Measurements from ENCODE around the gene CSMD2. TPM values are rescaled to one million over a fixed set of nuclear protein-coding genes. Genes with fewer than 3 reads are reported as not detected.

CSMD2 gene
- total RNA-seq, 1 experiment from 2014 or later = not detected

DNA sequence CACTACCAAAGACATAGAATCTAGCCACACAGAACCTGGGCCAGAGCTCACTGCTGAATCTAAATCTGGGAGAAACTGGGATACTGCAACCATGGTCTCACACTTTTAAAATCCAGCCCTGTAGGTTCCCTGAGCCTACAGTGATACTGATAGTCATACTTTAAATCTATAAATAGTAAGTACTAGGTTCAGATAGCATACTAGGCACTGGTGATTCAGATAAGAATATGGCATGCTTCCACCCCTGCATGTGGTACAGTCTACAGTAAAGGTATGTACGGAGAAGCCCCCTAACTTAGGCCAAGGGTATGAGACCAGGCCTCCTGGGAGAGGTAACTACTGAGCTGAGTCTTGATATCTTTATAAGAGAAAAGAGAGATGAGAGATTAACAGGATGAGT is 494.5 kb downstream of the CSMD2 start:
- in situ Hi-C loops (cut with HindIII; ENCODE audit: low pct_unique_long_range_greater_than_20kb, low sequenced_read_pairs) = no loop called here

DNA sequence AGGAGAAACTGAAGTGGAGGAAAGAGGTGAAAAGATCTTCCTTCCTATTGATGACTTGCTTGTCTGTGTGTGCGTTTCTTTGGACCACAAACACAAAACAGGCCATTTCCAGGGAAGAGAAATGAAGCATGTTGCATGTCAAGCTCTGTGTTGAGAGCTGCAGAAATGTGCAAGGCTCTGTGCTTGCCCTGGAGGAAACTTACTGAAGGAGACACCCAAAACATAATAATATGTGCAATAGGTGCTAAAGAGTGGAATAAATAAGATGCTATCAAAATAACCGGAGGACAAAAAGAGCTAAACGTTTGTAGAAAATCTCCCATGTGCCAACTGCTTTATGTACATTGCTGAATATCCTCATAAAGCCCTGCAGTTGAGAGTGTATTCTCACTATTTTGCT is 496.3 kb downstream of the CSMD2 start:
- no peak for DNase-seq (ENCODE audit: low read depth)
- in situ Hi-C loops (cut with HindIII; ENCODE audit: low pct_unique_long_range_greater_than_20kb, low sequenced_read_pairs) = no loop called here

More for the DNA sequence above, 494.5 kb downstream of the CSMD2 start:
- DNase-seq (ENCODE audit: low read depth) = no peak

DNA sequence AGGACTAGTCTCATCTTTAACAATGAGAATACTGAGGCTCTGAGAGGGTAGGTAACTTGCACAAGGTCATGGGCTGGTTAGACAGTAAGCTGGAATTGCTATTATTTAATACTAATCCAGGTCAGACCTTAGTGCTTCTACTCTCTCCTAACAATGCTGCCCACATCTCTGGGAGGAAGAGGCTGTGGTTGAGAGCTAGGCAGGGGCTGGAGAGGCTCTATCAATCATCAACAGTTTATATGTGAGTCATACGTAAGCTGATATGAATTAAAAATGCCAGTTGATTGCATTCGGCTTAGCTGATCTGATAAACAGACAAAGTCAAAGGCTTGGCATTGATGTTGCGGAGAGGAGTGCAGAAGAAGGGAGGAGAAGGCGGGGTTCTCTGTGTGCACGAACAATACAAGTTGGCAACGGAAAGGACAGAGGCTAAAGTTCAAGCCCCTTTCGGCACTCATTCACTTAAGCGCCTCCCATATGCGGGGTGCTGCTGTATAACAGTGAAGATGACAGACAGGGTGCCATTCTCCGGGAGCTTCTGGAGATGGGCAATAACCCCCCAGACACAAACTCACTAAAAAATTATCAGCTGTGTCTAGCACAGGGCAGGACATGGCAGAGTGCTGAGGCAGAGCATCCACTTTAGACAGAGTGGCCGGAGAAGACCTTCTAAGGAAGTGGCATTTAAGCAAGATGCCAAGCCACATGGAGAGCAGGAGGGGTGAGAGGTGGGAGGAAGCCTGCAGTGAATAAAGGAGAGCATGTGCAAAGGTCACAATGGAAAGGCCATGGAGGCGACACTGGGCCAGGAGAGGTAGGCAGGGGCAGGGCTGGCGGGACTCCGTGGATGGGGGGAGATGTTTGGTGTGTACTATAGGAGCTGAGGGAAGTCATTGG is 497.4 kb downstream of the CSMD2 start:
- DNase-seq (ENCODE audit: low read depth) = no peak

DNA sequence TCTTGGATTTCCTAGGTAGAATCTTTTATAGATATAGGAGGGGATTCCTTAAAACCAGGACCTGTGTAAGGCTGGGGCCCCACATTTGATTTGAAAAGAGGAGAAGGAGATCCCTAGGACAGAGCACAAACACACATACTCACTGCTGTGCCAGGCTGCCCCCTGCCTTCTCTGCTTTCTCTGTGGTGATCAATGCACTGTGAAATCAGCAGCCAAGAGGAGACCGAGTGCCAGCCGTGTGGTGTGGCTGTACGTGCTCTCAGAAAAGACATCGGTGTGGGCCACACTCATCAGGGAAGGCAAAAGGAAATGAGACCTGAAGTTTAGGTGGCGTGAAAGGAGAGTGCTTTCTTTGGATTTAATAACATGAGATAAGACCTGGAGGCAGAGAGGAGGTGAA is 498.4 kb downstream of the CSMD2 start:
- in situ Hi-C loops (cut with HindIII; ENCODE audit: low pct_unique_long_range_greater_than_20kb, low sequenced_read_pairs) = no loop called here
- no peak for DNase-seq (ENCODE audit: low read depth)

More for the DNA sequence above, 497.4 kb downstream of the CSMD2 start:
- in situ Hi-C loops (cut with HindIII; ENCODE audit: low pct_unique_long_range_greater_than_20kb, low sequenced_read_pairs) = no loop called here

DNA sequence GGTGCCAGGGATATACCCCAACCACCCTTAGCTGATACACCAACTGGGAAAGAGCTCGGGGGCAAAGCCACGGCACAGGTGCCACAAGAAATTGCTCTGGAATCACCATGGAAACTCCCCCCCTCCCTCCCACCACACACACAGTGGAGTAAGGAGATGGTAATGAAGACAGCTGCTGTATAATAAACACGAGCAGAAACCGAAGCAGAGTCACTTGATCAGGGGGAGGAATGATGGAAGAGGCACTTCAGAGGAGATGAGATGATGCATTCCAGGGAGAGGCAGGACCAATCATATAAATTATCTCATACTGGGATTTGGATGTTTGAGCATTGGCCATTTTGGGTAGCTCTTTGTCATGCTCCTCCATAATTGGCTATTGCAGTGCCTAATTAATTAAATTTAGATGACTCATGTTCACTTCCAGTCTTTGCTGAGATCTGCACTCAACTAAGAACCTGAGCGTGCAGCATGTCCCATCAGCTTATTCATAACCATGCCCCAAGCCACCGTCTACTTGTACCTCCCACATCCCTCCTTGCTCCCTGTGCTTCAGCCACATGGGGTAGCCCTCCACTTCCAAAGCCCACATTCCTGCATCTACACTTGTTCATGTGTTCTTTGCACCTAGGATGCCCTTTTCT is 503.1 kb downstream of the CSMD2 start:
- no peak for DNase-seq (ENCODE audit: low read depth)
- in situ Hi-C loops (cut with HindIII; ENCODE audit: low pct_unique_long_range_greater_than_20kb, low sequenced_read_pairs) = no loop called here

DNA sequence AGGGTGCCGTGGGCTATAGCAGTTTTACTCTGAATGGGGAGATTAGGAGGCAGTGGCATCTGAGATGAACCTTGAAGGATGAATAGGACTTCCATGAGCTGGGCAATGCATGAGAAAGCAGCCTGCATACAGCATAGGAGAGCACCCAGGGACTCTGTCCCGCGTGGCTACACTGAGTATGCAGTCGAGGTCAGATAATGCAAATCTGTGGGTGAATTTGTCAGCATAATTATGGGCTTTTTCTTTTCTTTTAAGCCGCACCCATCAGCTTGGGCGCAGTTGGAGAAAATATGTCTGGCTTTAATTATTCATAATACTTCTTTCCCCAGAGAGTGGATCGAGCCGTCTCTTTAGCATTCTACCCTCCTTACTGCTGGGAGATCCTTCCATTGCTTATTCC is 504.1 kb downstream of the CSMD2 start:
- in situ Hi-C loops (cut with HindIII; ENCODE audit: low pct_unique_long_range_greater_than_20kb, low sequenced_read_pairs) = no loop called here

DNA sequence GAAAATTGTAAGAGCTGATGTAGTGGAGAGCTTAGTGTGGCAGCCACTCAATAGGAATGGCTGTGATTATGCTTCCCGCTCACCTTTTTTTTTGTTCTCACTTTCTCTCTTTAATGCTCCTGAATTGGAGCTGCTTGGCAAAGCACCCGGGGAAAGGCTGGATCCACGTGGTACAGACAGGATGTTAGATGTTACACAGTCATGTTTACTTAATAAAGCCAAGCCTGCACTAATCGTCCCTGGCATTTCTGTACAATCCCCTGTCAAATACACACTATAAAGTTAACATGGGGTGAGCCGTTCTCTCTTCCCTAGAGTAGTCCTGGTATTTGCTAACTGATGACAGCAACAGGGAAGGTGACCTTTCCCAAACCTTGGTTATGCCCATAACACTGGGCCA is 504.8 kb downstream of the CSMD2 start:
- in situ Hi-C loops (cut with HindIII; ENCODE audit: low pct_unique_long_range_greater_than_20kb, low sequenced_read_pairs) = no loop called here
- no peak for DNase-seq (ENCODE audit: low read depth)

More for the DNA sequence above, 504.1 kb downstream of the CSMD2 start:
- no peak for DNase-seq (ENCODE audit: low read depth)

DNA sequence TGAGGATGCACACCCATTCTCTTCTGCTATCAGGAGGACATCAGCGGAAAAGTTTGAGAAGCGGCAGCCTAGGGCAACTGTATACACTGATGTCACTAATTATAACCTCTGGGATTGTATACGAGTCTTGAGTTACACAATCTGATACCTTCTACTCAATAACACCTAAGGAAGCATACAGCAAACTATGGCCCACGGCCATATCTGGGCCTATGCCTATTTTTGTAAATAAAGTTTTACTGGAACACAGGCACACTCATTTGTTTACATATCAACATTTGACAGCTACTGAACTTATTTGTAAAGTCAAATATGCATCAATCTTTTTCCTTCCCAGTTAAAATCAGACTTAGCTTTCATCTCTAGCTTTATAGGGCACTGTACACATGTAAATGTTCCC is 505.4 kb downstream of the CSMD2 start:
- in situ Hi-C loops (cut with HindIII; ENCODE audit: low pct_unique_long_range_greater_than_20kb, low sequenced_read_pairs) = no loop called here
- DNase-seq (ENCODE audit: low read depth) = no peak

DNA sequence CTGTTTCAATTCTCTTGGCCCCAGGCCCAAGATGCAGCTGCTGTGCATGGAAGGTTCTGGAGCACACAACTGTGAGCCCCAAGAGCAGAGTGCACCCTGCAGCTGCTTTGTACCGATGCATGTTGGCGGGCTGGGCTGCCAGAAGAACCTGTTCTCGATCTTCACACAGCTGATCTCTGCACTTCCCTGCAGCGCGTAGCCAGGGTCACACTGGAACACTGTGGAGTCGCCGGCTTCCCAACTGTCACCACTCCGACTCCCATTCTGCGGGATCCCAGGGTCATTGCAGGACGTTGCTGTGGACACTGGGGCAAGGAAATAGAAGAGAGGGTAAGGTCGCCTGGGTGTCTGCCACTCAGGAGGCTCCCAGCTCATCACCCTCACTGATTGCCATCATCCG is 507.2 kb downstream of the CSMD2 start:
- no peak for DNase-seq (ENCODE audit: low read depth)
- in situ Hi-C loops (cut with HindIII; ENCODE audit: low pct_unique_long_range_greater_than_20kb, low sequenced_read_pairs) = no loop called here

DNA sequence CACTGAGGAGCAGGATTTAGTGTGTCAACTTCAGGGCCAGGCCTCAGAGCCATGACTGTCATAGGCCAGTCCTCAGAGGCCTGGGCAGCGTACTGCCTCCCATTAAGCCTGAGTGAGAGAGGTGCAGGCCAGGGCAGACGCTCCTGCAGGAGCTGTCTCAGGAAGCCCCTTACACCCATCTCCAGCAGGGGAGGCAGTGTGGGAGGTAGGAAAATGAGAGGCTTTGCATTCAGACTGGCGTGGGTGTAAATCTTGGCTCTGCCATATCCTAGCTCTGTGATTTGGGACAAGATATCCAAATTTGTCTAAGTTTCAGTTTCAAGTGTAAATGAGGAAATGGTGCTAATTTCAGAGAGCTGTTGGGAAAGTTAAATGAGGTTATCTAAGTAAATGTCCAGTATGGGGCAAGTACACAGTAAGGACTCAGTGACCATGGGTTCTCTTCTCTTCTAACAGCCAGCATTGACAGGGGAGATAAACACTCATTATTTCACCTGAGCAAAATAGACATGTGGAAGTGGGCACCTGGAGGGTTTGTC is 508.5 kb downstream of the CSMD2 start:
- in situ Hi-C loops (cut with HindIII; ENCODE audit: low pct_unique_long_range_greater_than_20kb, low sequenced_read_pairs) = no loop called here
- DNase-seq (ENCODE audit: low read depth) = no peak

DNA sequence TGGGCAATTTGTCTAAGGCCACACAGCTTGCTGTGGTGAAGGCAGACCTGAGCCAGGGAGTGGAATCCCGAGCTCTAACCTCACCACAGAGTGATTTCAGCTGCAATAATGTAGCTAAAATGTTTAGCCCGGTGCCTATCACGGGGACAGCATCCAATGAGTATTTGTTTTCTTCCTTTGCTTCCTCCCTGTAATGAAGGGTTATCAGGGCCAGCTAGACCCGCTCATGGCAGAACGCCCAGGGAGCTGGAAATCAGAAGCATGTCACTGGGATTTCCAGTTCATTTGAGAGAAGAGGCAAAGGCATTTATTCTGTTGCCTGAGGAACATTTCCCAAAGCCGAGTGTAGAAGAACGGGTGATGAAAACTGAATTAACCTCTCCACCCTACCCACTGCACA is 509.5 kb downstream of the CSMD2 start:
- in situ Hi-C loops (cut with HindIII; ENCODE audit: low pct_unique_long_range_greater_than_20kb, low sequenced_read_pairs) = no loop called here
- DNase-seq (ENCODE audit: low read depth) = no peak

DNA sequence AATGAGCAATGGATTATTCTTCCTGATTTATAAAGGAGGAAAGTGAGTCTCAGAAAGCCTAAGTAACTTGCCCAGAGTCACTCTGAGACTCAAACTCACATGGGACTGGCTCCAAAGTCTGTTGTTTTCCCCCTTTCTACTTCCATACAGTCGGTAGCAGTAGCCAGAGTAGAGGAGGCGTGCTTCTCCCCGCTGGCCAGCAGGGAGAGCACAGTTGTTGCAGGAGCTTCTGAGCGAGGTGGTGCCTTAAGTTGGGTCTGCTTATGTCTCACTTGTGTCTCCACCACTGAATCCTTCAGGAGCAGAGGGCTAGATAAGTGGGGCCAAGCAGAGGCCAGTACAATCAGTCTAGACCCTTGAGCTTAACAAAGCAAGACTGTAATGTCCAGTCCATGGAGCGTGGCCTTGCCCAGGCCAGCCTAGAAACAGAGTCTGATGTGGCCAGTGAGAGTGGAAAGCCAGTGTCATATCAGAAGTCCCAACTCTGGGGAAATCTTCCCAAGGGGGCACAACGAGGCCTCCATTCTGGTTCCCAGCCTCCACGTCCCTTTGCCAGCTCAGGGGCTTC is 510.7 kb downstream of the CSMD2 start:
- in situ Hi-C loops (cut with HindIII; ENCODE audit: low pct_unique_long_range_greater_than_20kb, low sequenced_read_pairs) = no loop called here
- no peak for DNase-seq (ENCODE audit: low read depth)

DNA sequence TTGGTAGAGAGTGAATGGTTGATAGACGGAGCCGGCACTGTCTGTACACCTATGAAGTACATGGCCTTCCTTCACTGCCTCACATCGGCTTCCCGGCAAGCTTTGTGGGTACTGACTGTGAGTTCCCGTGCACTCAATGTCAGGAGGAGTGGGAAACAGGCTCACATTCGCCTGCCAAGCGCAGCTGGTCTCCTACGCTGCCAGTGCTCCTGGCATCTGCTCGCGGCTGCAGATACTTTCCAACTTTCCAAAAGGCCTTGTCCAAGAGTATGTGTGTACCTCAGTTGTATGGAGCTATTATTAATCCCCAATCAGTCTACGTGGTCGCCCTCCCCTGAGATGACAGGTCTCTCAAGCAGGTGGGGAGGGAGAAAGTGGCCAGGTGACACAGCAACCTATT is 511.8 kb downstream of the CSMD2 start:
- in situ Hi-C loops (cut with HindIII; ENCODE audit: low pct_unique_long_range_greater_than_20kb, low sequenced_read_pairs) = no loop called here
- no peak for DNase-seq (ENCODE audit: low read depth)

DNA sequence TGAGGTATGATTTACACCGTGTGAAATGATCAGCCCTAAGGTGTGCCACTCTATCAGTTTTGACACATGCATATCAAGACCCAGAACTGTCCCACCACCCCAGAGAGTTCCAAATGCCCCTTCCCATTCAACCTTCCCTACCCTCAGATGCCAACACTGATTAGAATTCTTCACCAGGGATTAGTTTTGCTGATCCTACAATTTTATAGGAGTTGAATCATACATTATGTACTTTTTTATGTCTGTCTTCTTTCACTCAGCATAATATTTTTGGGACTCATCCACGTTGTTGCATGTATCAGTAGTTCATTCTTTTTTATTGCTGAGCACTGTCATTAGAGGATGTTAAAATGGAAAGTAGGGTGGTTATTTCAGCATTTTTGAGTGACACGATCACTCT is 514.3 kb downstream of the CSMD2 start:
- no peak for DNase-seq (ENCODE audit: low read depth)
- in situ Hi-C loops (cut with HindIII; ENCODE audit: low pct_unique_long_range_greater_than_20kb, low sequenced_read_pairs) = no loop called here

DNA sequence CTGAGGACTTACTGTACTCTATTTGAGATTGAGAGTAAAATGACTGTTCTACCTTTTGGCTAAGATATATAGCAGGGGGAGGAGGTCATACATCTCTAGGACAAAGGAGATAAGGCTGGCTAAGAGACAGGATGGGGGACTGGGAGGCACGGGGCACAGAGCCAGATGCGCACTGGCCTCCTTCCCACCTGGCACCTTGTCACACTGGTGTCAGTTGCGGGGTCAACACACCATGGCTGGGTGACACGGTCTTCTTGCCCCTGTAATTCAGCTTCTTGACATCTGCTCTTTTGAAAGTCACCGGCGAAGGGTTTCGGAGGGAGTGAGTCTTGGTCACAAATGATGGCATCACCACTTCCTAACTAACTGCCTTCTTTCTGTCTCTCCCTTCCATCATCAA is 515.3 kb downstream of the CSMD2 start:
- DNase-seq (ENCODE audit: low read depth) = no peak
- in situ Hi-C loops (cut with HindIII; ENCODE audit: low pct_unique_long_range_greater_than_20kb, low sequenced_read_pairs) = no loop called here

DNA sequence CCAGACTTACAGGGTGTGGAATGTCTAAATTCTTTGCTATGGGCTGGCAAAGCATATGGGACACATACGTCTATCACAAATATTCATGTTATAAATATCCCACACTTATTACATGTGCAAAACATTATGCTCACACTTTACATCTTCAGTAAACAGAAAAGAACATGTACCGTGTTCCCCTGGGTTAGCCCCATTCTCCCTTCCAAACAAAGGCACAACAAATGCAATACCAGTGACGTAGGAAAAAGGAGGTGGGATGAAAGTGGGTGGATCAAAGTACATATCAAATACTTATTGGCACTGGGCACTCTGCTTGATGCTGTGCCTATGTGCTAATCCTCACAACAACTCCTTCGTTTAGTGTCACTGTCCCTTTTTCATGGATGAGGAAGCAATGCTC is 521.8 kb downstream of the CSMD2 start:
- in situ Hi-C loops (cut with HindIII; ENCODE audit: low pct_unique_long_range_greater_than_20kb, low sequenced_read_pairs) = no loop called here
- no peak for DNase-seq (ENCODE audit: low read depth)

DNA sequence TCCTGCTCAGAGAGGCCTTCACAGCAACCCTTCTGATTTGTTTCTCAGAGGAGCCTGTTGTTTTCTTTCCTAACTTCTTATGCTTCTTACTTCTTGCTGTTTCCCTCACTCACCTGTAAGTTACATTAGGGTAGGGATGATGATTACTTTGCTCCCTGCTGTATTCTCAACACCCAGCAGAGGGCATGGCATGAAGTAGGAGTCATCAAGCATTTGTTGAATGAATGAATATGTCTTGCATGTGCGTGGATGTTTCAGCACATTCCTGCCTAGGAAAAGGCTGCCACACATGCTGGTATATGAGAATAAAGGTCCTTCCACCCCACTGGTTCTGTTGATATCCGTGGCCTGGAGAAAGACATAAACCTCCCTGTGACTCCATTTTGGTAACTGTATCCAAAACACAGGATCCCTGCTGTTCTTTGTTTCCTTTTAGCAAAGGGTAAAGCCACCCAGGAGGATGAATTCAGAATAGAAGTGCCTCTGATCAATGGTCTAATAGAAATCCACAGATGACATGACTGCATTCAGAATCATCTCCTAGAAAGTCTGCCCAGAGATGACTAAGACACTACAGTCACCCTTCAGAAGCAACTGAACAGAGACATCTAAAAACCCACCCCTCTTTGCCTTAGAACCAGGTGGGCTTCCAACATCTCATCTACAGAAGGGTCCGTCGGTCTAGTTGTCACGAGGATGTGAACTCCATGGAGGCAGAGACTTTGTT is 523.8 kb downstream of the CSMD2 start:
- in situ Hi-C loops (cut with HindIII; ENCODE audit: low pct_unique_long_range_greater_than_20kb, low sequenced_read_pairs) = no loop called here
- peak; percentile 6 for DNase-seq (ENCODE audit: low read depth)

DNA sequence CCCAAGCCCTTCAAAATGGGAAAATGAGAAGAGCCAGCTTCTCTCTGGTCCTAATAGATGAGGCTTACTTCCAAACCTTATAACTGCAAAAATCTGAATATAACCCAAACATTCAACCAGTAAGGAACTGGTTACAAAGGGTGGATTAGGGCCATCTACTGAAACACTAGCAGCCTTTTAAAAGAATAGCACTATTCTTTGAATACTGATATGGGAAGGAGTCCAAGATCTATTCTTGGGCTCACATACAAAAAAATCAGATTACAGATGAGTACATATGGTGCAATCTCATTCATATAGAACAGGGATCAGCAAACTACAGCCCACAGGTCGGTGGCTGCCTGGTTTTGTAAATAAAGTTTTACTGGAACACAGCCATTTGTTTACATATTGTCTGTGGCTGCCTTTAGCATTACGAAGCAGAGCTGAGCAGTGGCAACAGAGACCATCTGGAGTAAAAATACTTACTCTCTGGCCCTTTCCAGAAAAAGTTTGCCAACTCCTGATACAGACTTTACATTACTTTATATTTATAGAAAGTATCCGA is 524.8 kb downstream of the CSMD2 start:
- no peak for DNase-seq (ENCODE audit: low read depth)
- in situ Hi-C loops (cut with HindIII; ENCODE audit: low pct_unique_long_range_greater_than_20kb, low sequenced_read_pairs) = no loop called here

Measured in Caki2 (cell line).